K562 (cell line): Measurements from ENCODE around the gene ACADVL. TPM values are rescaled to one million over a fixed set of nuclear protein-coding genes. Genes with fewer than 3 reads are reported as not detected.

ENCODE experiments used
- BHLHE40 ChIP-seq: IDR thresholded peaks from 2 replicates; pipeline ENCODE4 v1.6.1; 2011; ENCODE audit warnings: low read length, improper control_type of control experiment
- E2F3 ChIP-seq: fragments of 250-450 bp; sonication (Bioruptor Pico); IDR thresholded peaks from 2 replicates; pipeline ENCODE4 v1.4.0; 2020; ENCODE audit warnings: mild to moderate bottlenecking
- ELF1 ChIP-seq: fragments of 200-800 bp; sonication (Bioruptor generic); IDR thresholded peaks from 2 replicates; pipeline ENCODE4 v1.6.1; 2016; ENCODE audit warnings: missing genetic modification characterization, missing compliant biosample characterization
- ELF4 ChIP-seq: fragments of 450-650 bp; formaldehyde crosslinking; IDR thresholded peaks from 2 replicates; pipeline ENCODE4 v1.4.0; 2022; ENCODE audit warnings: missing genetic modification characterization
- GABPA ChIP-seq: fragments of 200-800 bp; sonication (Bioruptor generic); conservative IDR thresholded peaks from 2 replicates; pipeline ENCODE4 v1.6.1; 2016; ENCODE audit warnings: low read depth, missing genetic modification characterization, missing compliant biosample characterization
- MEF2A ChIP-seq: IDR thresholded peaks from 2 replicates; pipeline ENCODE4 v1.6.1; 2011; ENCODE audit warnings: low read depth, mild to moderate bottlenecking, low read length, moderate library complexity; ENCODE audit not compliant: control insufficient read depth
- PTBP1 ChIP-seq: fragments of 200-400 bp; formaldehyde crosslinking; IDR thresholded peaks from 2 replicates; pipeline ENCODE4 v1.6.1; 2017; ENCODE audit warnings: low read depth, low read length
- RBFOX2 ChIP-seq: fragments of 200-400 bp; formaldehyde crosslinking; IDR thresholded peaks from 2 replicates; pipeline ENCODE4 v1.6.1; 2017; ENCODE audit warnings: low read depth, mild to moderate bottlenecking, low read length, moderate library complexity
- RBM25 ChIP-seq: fragments of 200-400 bp; formaldehyde crosslinking; IDR thresholded peaks from 2 replicates; pipeline ENCODE4 v1.6.1; 2018; ENCODE audit warnings: low read length, low read depth, moderate library complexity; ENCODE audit not compliant: severe bottlenecking
- SAP30 ChIP-seq: fragments of 200-600 bp; sonication (generic); IDR thresholded peaks from 2 replicates; pipeline ENCODE4 v1.6.1; 2012; ENCODE audit warnings: borderline replicate concordance, low read depth, mild to moderate bottlenecking, moderate library complexity, low read length, control low read depth, inconsistent platforms; ENCODE audit not compliant: insufficient read depth, poor library complexity, severe bottlenecking
- SETDB1 ChIP-seq: IDR thresholded peaks from one replicate; pipeline ENCODE4 v1.6.1; 2012; ENCODE audit warnings: low read length, control low read depth, inconsistent platforms
- SNRNP70 ChIP-seq: fragments of 200-400 bp; formaldehyde crosslinking; optimal IDR thresholded peaks from 2 replicates; pipeline ENCODE3; 2017; ENCODE audit warnings: low read depth, low read length
- SREBF2 ChIP-seq: sonication (generic); formaldehyde crosslinking; IDR thresholded peaks from 2 replicates; pipeline ENCODE4 v1.4.0; 2020; ENCODE audit warnings: mild to moderate bottlenecking, missing genetic modification reagents
- TEAD2 ChIP-seq: fragments of 450-650 bp; IDR thresholded peaks from 2 replicates; pipeline ENCODE4 v1.6.1; 2016; ENCODE audit warnings: missing genetic modification characterization, control low read depth, missing compliant biosample characterization
- THRAP3 ChIP-seq: fragments of 450-650 bp; IDR thresholded peaks from 2 replicates; pipeline ENCODE4 v1.6.1; 2016; ENCODE audit warnings: mild to moderate bottlenecking, inconsistent platforms, borderline replicate concordance
- ZNF134 ChIP-seq: fragments of 250-450 bp; sonication (Bioruptor Pico); conservative IDR thresholded peaks from 2 replicates; pipeline ENCODE4 v1.4.0; 2020
- ZNF263 ChIP-seq: sonication (generic); formaldehyde crosslinking; IDR thresholded peaks from 2 replicates; pipeline ENCODE4 v1.8.0; 2022; ENCODE audit warnings: mild to moderate bottlenecking, missing genetic modification reagents, borderline replicate concordance
- ZNF584 ChIP-seq: fragments of 200-800 bp; sonication (Bioruptor generic); IDR thresholded peaks from 2 replicates; pipeline ENCODE4 v1.6.1; 2016; ENCODE audit warnings: low read depth, mild to moderate bottlenecking, missing genetic modification characterization, missing compliant biosample characterization
- polyA plus RNA-seq, 8 experiments: library from polyadenylated mRNA; depleted of rRNA in 4 of 8; stranded (reverse) in 5 of 8; unstranded in 3 of 8; fragments of >200 nt; fragmentation: Nextera tagmentation in 2 of 8; fragmentation: Illumina TruSeq in 1 of 8; extraction: Ambion mirVana in 2 of 8; extraction: Trizol in 1 of 8; gene quantifications; 2 replicates each; pipeline versions ENCODE4 v1.2.1 to v1.2.3, GENCODE V29; 2011 to 2014; ENCODE audit warnings: inconsistent platforms in 1 of 8, missing spikeins in 1 of 8
- total RNA-seq, 7 experiments: library from RNA; depleted of rRNA in 6 of 7; stranded (reverse); fragments of >200 nt in 6 of 7; fragmentation: Illumina TruSeq in 2 of 7; extraction: Trizol in 2 of 7; gene quantifications; 2 replicates each; pipeline versions ENCODE4 v1.2.1 to v1.2.3, GENCODE V29; 2011 to 2021; ENCODE audit warnings: low replicate concordance in 1 of 7
- TF ChIP-seq, protein P1 (sequence below): sonication (generic); formaldehyde crosslinking; IDR thresholded peaks from 2 replicates; pipeline ENCODE4 v1.8.0; 2022; ENCODE audit warnings: mild to moderate bottlenecking, missing genetic modification reagents
- TF ChIP-seq, protein P2 (sequence below): fragments of 450-650 bp; conservative IDR thresholded peaks from 2 replicates; pipeline ENCODE4 v1.6.1; 2016; ENCODE audit warnings: missing genetic modification characterization, low read depth, mild to moderate bottlenecking, control low read depth, missing compliant biosample characterization
- TF ChIP-seq, protein P3 (sequence below): fragments of 450-650 bp; conservative IDR thresholded peaks from 2 replicates; pipeline ENCODE4 v1.6.1; 2016; ENCODE audit warnings: missing genetic modification characterization, low read depth, mild to moderate bottlenecking, missing compliant biosample characterization, moderate library complexity

Gene ACADVL
- total and polyA plus RNA-seq, 9 of the 15 experiments (the other 6 are each of a cell fraction or from before 2014, with no cell fraction given): 25.5 to 449 (median 214) TPM

DNA sequence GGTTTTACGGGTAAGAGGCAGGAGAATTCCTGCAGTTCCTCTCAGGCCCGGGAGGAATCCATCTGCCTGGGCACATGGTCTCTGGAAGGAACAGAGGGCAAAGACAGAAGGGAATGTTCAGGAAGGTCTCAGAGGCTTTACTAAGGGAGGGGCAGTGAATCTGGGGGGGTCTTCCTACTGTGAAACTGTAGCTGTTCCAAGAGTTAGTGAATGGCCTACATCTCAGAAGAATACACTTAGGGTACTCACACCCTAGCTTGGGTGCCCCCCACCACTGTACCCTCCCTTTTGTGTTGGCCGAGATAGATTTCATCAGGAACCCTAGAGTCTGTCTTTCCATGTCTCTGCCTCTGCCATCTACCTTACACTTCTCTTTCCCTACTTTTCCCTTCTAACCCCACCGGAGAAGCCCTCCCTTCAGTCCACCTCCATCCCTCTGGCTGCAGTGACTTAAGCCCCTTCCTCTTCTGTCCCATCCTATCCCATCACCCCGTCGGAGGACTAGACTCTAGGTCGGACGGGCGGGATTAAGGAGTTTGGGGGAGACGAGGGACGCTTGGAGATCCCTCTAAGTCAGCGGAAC, 418 bp upstream of the ACADVL start (continued):
- TF ChIP-seq, protein P1, sequence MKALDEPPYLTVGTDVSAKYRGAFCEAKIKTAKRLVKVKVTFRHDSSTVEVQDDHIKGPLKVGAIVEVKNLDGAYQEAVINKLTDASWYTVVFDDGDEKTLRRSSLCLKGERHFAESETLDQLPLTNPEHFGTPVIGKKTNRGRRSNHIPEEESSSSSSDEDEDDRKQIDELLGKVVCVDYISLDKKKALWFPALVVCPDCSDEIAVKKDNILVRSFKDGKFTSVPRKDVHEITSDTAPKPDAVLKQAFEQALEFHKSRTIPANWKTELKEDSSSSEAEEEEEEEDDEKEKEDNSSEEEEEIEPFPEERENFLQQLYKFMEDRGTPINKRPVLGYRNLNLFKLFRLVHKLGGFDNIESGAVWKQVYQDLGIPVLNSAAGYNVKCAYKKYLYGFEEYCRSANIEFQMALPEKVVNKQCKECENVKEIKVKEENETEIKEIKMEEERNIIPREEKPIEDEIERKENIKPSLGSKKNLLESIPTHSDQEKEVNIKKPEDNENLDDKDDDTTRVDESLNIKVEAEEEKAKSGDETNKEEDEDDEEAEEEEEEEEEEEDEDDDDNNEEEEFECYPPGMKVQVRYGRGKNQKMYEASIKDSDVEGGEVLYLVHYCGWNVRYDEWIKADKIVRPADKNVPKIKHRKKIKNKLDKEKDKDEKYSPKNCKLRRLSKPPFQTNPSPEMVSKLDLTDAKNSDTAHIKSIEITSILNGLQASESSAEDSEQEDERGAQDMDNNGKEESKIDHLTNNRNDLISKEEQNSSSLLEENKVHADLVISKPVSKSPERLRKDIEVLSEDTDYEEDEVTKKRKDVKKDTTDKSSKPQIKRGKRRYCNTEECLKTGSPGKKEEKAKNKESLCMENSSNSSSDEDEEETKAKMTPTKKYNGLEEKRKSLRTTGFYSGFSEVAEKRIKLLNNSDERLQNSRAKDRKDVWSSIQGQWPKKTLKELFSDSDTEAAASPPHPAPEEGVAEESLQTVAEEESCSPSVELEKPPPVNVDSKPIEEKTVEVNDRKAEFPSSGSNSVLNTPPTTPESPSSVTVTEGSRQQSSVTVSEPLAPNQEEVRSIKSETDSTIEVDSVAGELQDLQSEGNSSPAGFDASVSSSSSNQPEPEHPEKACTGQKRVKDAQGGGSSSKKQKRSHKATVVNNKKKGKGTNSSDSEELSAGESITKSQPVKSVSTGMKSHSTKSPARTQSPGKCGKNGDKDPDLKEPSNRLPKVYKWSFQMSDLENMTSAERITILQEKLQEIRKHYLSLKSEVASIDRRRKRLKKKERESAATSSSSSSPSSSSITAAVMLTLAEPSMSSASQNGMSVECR: no peak
- no peak for TF ChIP-seq PTBP1
- no peak for TF ChIP-seq SNRNP70
- TF ChIP-seq ELF1 (tag): no peak
- TF ChIP-seq ZNF584: no peak
- TF ChIP-seq, protein P2, sequence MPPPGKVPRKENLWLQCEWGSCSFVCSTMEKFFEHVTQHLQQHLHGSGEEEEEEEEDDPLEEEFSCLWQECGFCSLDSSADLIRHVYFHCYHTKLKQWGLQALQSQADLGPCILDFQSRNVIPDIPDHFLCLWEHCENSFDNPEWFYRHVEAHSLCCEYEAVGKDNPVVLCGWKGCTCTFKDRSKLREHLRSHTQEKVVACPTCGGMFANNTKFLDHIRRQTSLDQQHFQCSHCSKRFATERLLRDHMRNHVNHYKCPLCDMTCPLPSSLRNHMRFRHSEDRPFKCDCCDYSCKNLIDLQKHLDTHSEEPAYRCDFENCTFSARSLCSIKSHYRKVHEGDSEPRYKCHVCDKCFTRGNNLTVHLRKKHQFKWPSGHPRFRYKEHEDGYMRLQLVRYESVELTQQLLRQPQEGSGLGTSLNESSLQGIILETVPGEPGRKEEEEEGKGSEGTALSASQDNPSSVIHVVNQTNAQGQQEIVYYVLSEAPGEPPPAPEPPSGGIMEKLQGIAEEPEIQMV (tag): no peak
- TF ChIP-seq SETDB1: no peak
- TF ChIP-seq MEF2A: no peak
- TF ChIP-seq ZNF134 (CRISPR knock-in tag): no peak
- no peak for TF ChIP-seq RBFOX2
- 0 out of 2 replicates have a peak, but pooled peaks have one; percentile 17 for TF ChIP-seq ELF4
- TF ChIP-seq, protein P3, sequence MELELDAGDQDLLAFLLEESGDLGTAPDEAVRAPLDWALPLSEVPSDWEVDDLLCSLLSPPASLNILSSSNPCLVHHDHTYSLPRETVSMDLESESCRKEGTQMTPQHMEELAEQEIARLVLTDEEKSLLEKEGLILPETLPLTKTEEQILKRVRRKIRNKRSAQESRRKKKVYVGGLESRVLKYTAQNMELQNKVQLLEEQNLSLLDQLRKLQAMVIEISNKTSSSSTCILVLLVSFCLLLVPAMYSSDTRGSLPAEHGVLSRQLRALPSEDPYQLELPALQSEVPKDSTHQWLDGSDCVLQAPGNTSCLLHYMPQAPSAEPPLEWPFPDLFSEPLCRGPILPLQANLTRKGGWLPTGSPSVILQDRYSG (tag): no peak
- 0 out of 2 replicates have a peak, but pooled peaks have one; percentile 20 for TF ChIP-seq ZNF263
- TF ChIP-seq E2F3 (CRISPR knock-in tag): no peak
- no peak for TF ChIP-seq THRAP3
- TF ChIP-seq GABPA (tag): 0 out of 2 replicates have a peak, but pooled peaks have one; percentile 1
- TF ChIP-seq SREBF2: no peak
- TF ChIP-seq SAP30: no peak
- no peak for TF ChIP-seq RBM25
- no peak for TF ChIP-seq BHLHE40
- TF ChIP-seq TEAD2 (tag): no peak
